SK-N-SH (cell line): ENCODE measurements around the gene LSP1. TPM values are rescaled to one million over a fixed set of nuclear protein-coding genes. Genes with fewer than 3 reads are reported as not detected.

ENCODE experiments used
- CTCF ChIA-PET: fragments of 300-600, 350-600 bp; formaldehyde crosslinking; extraction: SDS; loops from one replicate; lab custom pipeline; 2021; lab: Yijun Ruan, JAX
- POLR2A ChIA-PET: fragments of 350-600 bp; sonication (Branson Sonifier 250); formaldehyde crosslinking; extraction: SDS; loops from one replicate; lab custom pipeline; 2020; ENCODE audit warnings: antibody characterized with exemption, inconsistent platforms; lab: Yijun Ruan, JAX
- DNase-seq: peaks from one replicate; pipeline ENCODE4 v3.0.0; 2012
- H2AFZ ChIP-seq: fragments of 200-600 bp; sonication (generic); 2 replicates; pipeline ENCODE4 v1.8.1; 2016; ENCODE audit warnings: antibody characterized with exemption, mild to moderate bottlenecking, low read depth
- H3F3A ChIP-seq: fragments of 200-600 bp; sonication (generic); replicated peaks from 2 replicates; pipeline ENCODE3; 2016; ENCODE audit warnings: antibody characterized with exemption, mild to moderate bottlenecking; ENCODE audit not compliant: insufficient read depth
- H3K27ac ChIP-seq, 2 experiments: fragments of 200-500 bp in 1 of 2; fragments of 200-600 bp in 1 of 2; sonication (Bioruptor generic) in 1 of 2; sonication (generic), shearing (Covaris generic) in 1 of 2; 2 replicates each; pipeline versions ENCODE4 v1.5.1 to v1.6.1; 2014 to 2016; ENCODE audit warnings: low read depth in 2 of 2, inconsistent platforms in 1 of 2, low read length in 1 of 2, mild to moderate bottlenecking in 1 of 2, mixed read lengths in 1 of 2
- H3K27me3 ChIP-seq: fragments of 200-600 bp; sonication (generic), shearing (Covaris generic); 2 replicates; pipeline ENCODE4 v1.6.1; 2016; ENCODE audit warnings: mixed run types; ENCODE audit not compliant: insufficient read depth
- H3K36me3 ChIP-seq, 2 experiments: fragments of 200-500 bp in 1 of 2; fragments of 200-600 bp in 1 of 2; sonication (Bioruptor generic) in 1 of 2; sonication (generic) in 1 of 2; replicated peaks in 1 of 2; 2 replicates each; pipeline versions ENCODE3 to v1.5.1; 2014 to 2016; ENCODE audit warnings: low read length in 1 of 2, mild to moderate bottlenecking in 1 of 2; ENCODE audit not compliant: insufficient read depth in 2 of 2, control insufficient read depth in 1 of 2
- H3K4me1 ChIP-seq, 2 experiments: fragments of 200-500 bp in 1 of 2; fragments of 200-600 bp in 1 of 2; sonication (Bioruptor generic) in 1 of 2; sonication (generic), shearing (Covaris generic) in 1 of 2; 2 replicates each; pipeline versions ENCODE4 v1.5.1 to v1.6.1; 2014 to 2016; ENCODE audit warnings: low read depth in 1 of 2, low read length in 1 of 2, mixed run types in 1 of 2; ENCODE audit not compliant: insufficient read depth in 2 of 2, control insufficient read depth in 1 of 2
- H3K4me2 ChIP-seq: fragments of 200-600 bp; sonication (generic), shearing (Covaris generic); 2 replicates; pipeline ENCODE4 v1.6.1; 2017; ENCODE audit warnings: mixed run types
- H3K4me3 ChIP-seq, 2 experiments: fragments of 200-500 bp in 1 of 2; fragments of 200-600 bp in 1 of 2; sonication (Bioruptor generic) in 1 of 2; sonication (generic), shearing (Covaris generic) in 1 of 2; 2 replicates each; pipeline versions ENCODE4 v1.5.1 to v1.8.1; 2014 to 2016; ENCODE audit warnings: low read depth in 2 of 2, inconsistent platforms in 1 of 2, low read length in 1 of 2, mild to moderate bottlenecking in 1 of 2, mixed read lengths in 1 of 2, moderate library complexity in 1 of 2
- H3K79me2 ChIP-seq: fragments of 200-600 bp; sonication (generic); 2 replicates; pipeline ENCODE4 v1.8.1; 2017; ENCODE audit warnings: mild to moderate bottlenecking; ENCODE audit not compliant: insufficient read depth
- H3K9ac ChIP-seq: fragments of 200-600 bp; sonication (generic); 2 replicates; pipeline ENCODE4 v1.6.1; 2017; ENCODE audit warnings: mixed run types
- H3K9me2 ChIP-seq: fragments of 200-600 bp; sonication (generic); 2 replicates; pipeline ENCODE4 v1.6.1; 2017; ENCODE audit warnings: mixed run types
- H3K9me3 ChIP-seq: fragments of 200-600 bp; sonication (generic); 2 replicates; pipeline ENCODE4 v1.6.1; 2017; ENCODE audit warnings: mixed run types, mild to moderate bottlenecking, moderate library complexity
- H4K20me1 ChIP-seq: fragments of 200-600 bp; sonication (generic); 2 replicates; pipeline ENCODE4 v1.6.1; 2017; ENCODE audit warnings: mild to moderate bottlenecking, mixed run types; ENCODE audit not compliant: insufficient read depth
- ELF1 ChIP-seq: IDR thresholded peaks from 2 replicates; pipeline ENCODE4 v1.4.0; 2012
- EZH2phosphoT487 ChIP-seq: fragments of 200-600 bp; sonication (generic); IDR thresholded peaks from 2 replicates; pipeline ENCODE4 v1.6.1; 2017; ENCODE audit warnings: low read depth, mixed run types, mild to moderate bottlenecking, antibody characterized with exemption, moderate library complexity, borderline replicate concordance
- FOSL2 ChIP-seq: IDR thresholded peaks from 2 replicates; pipeline ENCODE4 v1.4.0; 2012; ENCODE audit warnings: low read depth, mild to moderate bottlenecking, moderate library complexity, borderline replicate concordance
- FOXM1 ChIP-seq: IDR thresholded peaks from 2 replicates; pipeline ENCODE4 v1.4.0; 2012; ENCODE audit warnings: low read depth, mild to moderate bottlenecking
- GATA2 ChIP-seq: sonication (generic); formaldehyde crosslinking; IDR thresholded peaks from 2 replicates; pipeline ENCODE4 v1.5.0; 2020; ENCODE audit warnings: mild to moderate bottlenecking, missing genetic modification reagents
- MEF2A ChIP-seq: IDR thresholded peaks from 2 replicates; pipeline ENCODE4 v1.4.0; 2012; ENCODE audit warnings: low read depth, borderline replicate concordance
- MXI1 ChIP-seq: IDR thresholded peaks from 2 replicates; pipeline ENCODE4 v1.6.1; 2012; ENCODE audit warnings: mild to moderate bottlenecking, low read depth, low read length, improper control_type of control experiment
- POLR2AphosphoS5 ChIP-seq: IDR thresholded peaks from 2 replicates; pipeline ENCODE4 v1.6.1; 2012; ENCODE audit warnings: low read depth, low read length
- RAD21 ChIP-seq: IDR thresholded peaks from 2 replicates; pipeline ENCODE4 v1.6.1; 2012; ENCODE audit warnings: mild to moderate bottlenecking, low read length
- RCOR1 ChIP-seq: fragments of 150-350 bp; IDR thresholded peaks from 2 replicates; pipeline ENCODE4 v1.6.1; 2017; ENCODE audit warnings: antibody characterized with exemption, low read length
- RFX5 ChIP-seq: IDR thresholded peaks from 2 replicates; pipeline ENCODE4 v1.6.1; 2012; ENCODE audit warnings: mild to moderate bottlenecking, improper control_type of control experiment, low read length
- RXRA ChIP-seq: IDR thresholded peaks from 2 replicates; pipeline ENCODE4 v1.4.0; 2012; ENCODE audit warnings: low read depth, mild to moderate bottlenecking, borderline replicate concordance
- SIN3A ChIP-seq: IDR thresholded peaks from 2 replicates; pipeline ENCODE4 v1.6.1; 2012; ENCODE audit warnings: low read depth, mild to moderate bottlenecking, low read length, moderate library complexity, borderline replicate concordance
- SMC3 ChIP-seq: IDR thresholded peaks from 2 replicates; pipeline ENCODE4 v1.6.1; 2012; ENCODE audit warnings: low read depth, low read length, improper control_type of control experiment
- TCF12 ChIP-seq: IDR thresholded peaks from 2 replicates; pipeline ENCODE4 v1.4.0; 2012
- WGBS: methylation state at CpG from one replicate; pipeline ENCODE4 v1.1.6; 2017; ENCODE audit warnings: low lambda C conversion rate; 5-methylcytosine and 5-hydroxymethylcytosine counted together
- polyA plus RNA-seq, 3 experiments: library from polyadenylated mRNA; depleted of rRNA; stranded (reverse); fragments of >200 nt; gene quantifications; 2 replicates each; pipeline ENCODE4 v1.2.3, GENCODE V29; 2012
- TF ChIP-seq, protein P1 (sequence below): IDR thresholded peaks from 2 replicates; pipeline ENCODE4 v1.6.1; 2012; ENCODE audit warnings: mild to moderate bottlenecking, low read depth, low read length, moderate library complexity
- TF ChIP-seq, protein P2 (sequence below): IDR thresholded peaks from 2 replicates; pipeline ENCODE4 v1.4.0; 2012; ENCODE audit warnings: low read depth
- TF ChIP-seq, protein P3 (sequence below): IDR thresholded peaks from 2 replicates; pipeline ENCODE4; 2012
- TF ChIP-seq, protein P4 (sequence below): fragments of 200-600 bp; sonication (generic); IDR thresholded peaks from 2 replicates; pipeline ENCODE4 v1.6.1; 2017; ENCODE audit warnings: antibody characterized with exemption, mild to moderate bottlenecking, moderate library complexity
- TF ChIP-seq, protein P5 (sequence below): IDR thresholded peaks from 2 replicates; pipeline ENCODE4 v1.4.0; 2012; ENCODE audit warnings: low read depth, borderline replicate concordance

Gene LSP1
- polyA plus RNA-seq, 1 of the 3 experiments (the other 2 are of a cell fraction), result 0.38 TPM

DNA sequence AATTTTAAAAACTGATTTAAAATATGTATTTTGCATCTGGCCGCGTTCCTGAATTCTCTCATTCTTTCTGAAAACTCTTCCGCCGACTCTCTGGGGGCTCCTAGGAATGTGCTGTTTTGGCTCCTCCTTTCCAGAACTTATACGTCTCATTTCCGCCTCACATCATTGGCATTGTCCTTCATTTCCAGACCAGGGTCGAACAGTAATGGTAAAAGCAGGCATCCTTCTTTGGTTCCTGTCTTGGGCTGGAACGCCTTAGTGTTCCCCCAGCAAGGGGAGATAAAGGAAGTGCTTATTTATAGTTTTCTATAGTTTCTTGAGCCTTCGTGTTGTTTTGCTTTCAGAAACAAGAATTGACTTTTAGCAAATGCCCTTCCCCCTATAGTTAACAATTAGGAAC is 55.7 kb downstream of the LSP1 start:
- Histone ChIP-seq H3K4me2 (no peak overlapping the region), H3K9me2 (no peaks in the 10 kb centered on the region), H3K9ac (no peak overlapping the region), H4K20me1 (no peaks in the 10 kb centered on the region)
- POLR2A ChIA-PET, result no interaction called here
- TF ChIP-seq FOXM1 (no peak), RCOR1 (no peak), SMC3 (no peak), POLR2AphosphoS5 (no peak), RAD21 (no peak), MEF2A (no peak), EZH2phosphoT487 (no peak), ELF1 (no peak), RXRA (no peak), SIN3A (no peak), TCF12 (no peak), RFX5 (no peak), GATA2 (CRISPR knock-in tag) (no peak), FOSL2 (no peak), MXI1 (no peak)
- TF ChIP-seq, protein P1, sequence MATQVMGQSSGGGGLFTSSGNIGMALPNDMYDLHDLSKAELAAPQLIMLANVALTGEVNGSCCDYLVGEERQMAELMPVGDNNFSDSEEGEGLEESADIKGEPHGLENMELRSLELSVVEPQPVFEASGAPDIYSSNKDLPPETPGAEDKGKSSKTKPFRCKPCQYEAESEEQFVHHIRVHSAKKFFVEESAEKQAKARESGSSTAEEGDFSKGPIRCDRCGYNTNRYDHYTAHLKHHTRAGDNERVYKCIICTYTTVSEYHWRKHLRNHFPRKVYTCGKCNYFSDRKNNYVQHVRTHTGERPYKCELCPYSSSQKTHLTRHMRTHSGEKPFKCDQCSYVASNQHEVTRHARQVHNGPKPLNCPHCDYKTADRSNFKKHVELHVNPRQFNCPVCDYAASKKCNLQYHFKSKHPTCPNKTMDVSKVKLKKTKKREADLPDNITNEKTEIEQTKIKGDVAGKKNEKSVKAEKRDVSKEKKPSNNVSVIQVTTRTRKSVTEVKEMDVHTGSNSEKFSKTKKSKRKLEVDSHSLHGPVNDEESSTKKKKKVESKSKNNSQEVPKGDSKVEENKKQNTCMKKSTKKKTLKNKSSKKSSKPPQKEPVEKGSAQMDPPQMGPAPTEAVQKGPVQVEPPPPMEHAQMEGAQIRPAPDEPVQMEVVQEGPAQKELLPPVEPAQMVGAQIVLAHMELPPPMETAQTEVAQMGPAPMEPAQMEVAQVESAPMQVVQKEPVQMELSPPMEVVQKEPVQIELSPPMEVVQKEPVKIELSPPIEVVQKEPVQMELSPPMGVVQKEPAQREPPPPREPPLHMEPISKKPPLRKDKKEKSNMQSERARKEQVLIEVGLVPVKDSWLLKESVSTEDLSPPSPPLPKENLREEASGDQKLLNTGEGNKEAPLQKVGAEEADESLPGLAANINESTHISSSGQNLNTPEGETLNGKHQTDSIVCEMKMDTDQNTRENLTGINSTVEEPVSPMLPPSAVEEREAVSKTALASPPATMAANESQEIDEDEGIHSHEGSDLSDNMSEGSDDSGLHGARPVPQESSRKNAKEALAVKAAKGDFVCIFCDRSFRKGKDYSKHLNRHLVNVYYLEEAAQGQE, result no peak
- TF ChIP-seq, protein P2, sequence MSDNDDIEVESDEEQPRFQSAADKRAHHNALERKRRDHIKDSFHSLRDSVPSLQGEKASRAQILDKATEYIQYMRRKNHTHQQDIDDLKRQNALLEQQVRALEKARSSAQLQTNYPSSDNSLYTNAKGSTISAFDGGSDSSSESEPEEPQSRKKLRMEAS, result no peak
- TF ChIP-seq, protein P3, sequence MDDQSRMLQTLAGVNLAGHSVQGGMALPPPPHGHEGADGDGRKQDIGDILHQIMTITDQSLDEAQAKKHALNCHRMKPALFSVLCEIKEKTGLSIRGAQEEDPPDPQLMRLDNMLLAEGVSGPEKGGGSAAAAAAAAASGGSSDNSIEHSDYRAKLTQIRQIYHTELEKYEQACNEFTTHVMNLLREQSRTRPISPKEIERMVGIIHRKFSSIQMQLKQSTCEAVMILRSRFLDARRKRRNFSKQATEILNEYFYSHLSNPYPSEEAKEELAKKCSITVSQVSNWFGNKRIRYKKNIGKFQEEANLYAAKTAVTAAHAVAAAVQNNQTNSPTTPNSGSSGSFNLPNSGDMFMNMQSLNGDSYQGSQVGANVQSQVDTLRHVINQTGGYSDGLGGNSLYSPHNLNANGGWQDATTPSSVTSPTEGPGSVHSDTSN, result no peak
- TF ChIP-seq, protein P4, sequence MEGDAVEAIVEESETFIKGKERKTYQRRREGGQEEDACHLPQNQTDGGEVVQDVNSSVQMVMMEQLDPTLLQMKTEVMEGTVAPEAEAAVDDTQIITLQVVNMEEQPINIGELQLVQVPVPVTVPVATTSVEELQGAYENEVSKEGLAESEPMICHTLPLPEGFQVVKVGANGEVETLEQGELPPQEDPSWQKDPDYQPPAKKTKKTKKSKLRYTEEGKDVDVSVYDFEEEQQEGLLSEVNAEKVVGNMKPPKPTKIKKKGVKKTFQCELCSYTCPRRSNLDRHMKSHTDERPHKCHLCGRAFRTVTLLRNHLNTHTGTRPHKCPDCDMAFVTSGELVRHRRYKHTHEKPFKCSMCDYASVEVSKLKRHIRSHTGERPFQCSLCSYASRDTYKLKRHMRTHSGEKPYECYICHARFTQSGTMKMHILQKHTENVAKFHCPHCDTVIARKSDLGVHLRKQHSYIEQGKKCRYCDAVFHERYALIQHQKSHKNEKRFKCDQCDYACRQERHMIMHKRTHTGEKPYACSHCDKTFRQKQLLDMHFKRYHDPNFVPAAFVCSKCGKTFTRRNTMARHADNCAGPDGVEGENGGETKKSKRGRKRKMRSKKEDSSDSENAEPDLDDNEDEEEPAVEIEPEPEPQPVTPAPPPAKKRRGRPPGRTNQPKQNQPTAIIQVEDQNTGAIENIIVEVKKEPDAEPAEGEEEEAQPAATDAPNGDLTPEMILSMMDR, result no peak
- TF ChIP-seq, protein P5, sequence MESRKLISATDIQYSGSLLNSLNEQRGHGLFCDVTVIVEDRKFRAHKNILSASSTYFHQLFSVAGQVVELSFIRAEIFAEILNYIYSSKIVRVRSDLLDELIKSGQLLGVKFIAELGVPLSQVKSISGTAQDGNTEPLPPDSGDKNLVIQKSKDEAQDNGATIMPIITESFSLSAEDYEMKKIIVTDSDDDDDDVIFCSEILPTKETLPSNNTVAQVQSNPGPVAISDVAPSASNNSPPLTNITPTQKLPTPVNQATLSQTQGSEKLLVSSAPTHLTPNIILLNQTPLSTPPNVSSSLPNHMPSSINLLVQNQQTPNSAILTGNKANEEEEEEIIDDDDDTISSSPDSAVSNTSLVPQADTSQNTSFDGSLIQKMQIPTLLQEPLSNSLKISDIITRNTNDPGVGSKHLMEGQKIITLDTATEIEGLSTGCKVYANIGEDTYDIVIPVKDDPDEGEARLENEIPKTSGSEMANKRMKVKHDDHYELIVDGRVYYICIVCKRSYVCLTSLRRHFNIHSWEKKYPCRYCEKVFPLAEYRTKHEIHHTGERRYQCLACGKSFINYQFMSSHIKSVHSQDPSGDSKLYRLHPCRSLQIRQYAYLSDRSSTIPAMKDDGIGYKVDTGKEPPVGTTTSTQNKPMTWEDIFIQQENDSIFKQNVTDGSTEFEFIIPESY, result no peak
- TF ChIP-seq, all 33 proteins: peak for 0
- Histone ChIP-seq H3K36me3 (no peaks in the 10 kb centered on the region), H3K9me3 (no peaks in the 10 kb centered on the region), H3K27me3 (0 out of 2 replicates have a peak, but pooled peaks cover 17% of the 10 kb centered on the region), H3K79me2 (no peaks in the 10 kb centered on the region), H2AFZ (no peak overlapping the region), H3K4me1 (no peaks in the 10 kb centered on the region; a peak in 1 of 4 replicates), H3F3A (no peaks in the 10 kb centered on the region), H3K27ac (no peak overlapping the region), H3K4me3 (no peak overlapping the region)
- 64% methylated on average over 9 of the region's 9 CpGs for WGBS
- CTCF ChIA-PET, result interaction anchor here (1.1 to 5.1 kb wide), 3 partner anchors 10 to 37 kb away, joined by 3 to 16 read pairs (median 4); no protein-coding TSS in a partner anchor
- DNase-seq, result no peak
